Measurements from ENCODE around the gene MYBBP1A. TPM values are rescaled to one million over a fixed set of nuclear protein-coding genes. Genes with fewer than 3 reads are reported as not detected.
"Not testable (repeated sequence)": the region's sequence is repeated elsewhere in the genome, so short reads cannot be mapped to it uniquely, and the experiment has no call there.

The MYBBP1A gene
- total RNA-seq, 2 donors from 2014 or later: 21.4 to 58.7 TPM

DNA sequence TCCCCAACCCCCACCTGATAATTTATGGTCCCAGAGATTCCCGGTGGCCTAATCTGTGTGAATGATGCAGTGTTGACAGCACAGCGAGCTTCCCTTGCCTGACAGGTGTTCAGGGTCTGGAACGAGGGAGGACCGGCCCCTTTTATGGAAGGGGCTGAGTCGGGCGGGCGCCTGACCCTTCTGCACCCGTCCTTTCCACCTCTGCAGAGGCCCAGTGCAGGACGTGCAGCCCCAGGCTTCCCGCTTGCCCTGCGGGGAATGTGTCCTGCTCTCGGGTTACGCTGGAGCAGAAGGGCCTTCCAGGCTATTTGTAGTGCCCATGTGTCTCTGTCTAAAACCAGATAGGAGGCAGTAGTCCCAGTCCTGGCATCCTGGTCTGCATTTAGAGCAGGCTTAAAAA, 45.4 kb upstream of the MYBBP1A start:
- H3K27me3 ChIP-seq: no peaks in the 10 kb centered on the region
- no peaks in the 10 kb centered on the region for H3K36me3 ChIP-seq
- H3K4me1 ChIP-seq: no peaks in the 10 kb centered on the region
- intact Hi-C loops (cut with DNase I): no loop called here
- H3K9me3 ChIP-seq: no peaks in the 10 kb centered on the region
- no peak overlapping the region for H3K4me3 ChIP-seq
- DNase-seq: no peak
- H3K9ac ChIP-seq (ENCODE audit: low read depth in 2 of 2, low read length in 2 of 2): no peak overlapping the region
- TF ChIP-seq, protein P1, sequence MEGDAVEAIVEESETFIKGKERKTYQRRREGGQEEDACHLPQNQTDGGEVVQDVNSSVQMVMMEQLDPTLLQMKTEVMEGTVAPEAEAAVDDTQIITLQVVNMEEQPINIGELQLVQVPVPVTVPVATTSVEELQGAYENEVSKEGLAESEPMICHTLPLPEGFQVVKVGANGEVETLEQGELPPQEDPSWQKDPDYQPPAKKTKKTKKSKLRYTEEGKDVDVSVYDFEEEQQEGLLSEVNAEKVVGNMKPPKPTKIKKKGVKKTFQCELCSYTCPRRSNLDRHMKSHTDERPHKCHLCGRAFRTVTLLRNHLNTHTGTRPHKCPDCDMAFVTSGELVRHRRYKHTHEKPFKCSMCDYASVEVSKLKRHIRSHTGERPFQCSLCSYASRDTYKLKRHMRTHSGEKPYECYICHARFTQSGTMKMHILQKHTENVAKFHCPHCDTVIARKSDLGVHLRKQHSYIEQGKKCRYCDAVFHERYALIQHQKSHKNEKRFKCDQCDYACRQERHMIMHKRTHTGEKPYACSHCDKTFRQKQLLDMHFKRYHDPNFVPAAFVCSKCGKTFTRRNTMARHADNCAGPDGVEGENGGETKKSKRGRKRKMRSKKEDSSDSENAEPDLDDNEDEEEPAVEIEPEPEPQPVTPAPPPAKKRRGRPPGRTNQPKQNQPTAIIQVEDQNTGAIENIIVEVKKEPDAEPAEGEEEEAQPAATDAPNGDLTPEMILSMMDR (IDR thresholded peaks at IDR 0.05): no peak
- no peak overlapping the region for H3K27ac ChIP-seq

DNA sequence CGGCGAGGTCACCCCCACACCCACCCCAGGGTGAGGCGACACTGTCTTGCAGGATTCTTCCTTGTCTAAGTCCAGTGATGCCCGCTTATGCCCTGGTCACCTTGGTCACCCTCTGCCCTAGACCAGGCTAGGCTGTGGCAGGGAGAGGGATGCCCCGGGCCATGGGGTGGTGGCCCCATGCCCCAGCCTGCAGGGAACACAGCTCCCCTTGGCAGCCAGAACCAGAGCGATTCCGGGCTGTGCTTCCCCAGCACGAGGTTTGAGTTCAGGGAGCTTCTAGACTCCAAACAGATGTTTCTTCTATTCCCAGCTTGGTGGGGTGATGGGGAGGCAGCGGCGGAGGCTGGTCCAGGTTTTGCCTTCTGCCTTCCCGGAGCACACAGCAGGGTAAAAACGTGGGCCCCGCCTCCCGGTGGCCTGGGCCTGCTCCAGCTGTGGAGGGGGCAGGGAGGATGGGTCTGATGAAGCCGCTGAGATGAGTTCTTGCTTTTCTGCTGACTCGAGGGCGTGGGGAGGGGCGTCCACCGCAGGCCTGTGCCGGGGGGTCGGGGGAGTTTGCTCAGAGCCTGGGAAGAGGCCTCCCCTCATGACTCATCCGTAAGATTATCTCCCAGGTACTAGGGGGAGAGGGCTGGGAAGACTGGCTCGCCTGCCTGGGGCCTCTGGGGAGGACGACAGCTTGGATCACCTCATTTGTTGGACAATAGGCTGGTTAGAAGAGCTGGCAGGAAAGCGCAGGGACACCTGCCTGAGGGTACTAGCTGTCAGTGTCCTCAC, 44.5 kb upstream of the MYBBP1A start:
- no peak overlapping the region for H3K4me3 ChIP-seq

DNA sequence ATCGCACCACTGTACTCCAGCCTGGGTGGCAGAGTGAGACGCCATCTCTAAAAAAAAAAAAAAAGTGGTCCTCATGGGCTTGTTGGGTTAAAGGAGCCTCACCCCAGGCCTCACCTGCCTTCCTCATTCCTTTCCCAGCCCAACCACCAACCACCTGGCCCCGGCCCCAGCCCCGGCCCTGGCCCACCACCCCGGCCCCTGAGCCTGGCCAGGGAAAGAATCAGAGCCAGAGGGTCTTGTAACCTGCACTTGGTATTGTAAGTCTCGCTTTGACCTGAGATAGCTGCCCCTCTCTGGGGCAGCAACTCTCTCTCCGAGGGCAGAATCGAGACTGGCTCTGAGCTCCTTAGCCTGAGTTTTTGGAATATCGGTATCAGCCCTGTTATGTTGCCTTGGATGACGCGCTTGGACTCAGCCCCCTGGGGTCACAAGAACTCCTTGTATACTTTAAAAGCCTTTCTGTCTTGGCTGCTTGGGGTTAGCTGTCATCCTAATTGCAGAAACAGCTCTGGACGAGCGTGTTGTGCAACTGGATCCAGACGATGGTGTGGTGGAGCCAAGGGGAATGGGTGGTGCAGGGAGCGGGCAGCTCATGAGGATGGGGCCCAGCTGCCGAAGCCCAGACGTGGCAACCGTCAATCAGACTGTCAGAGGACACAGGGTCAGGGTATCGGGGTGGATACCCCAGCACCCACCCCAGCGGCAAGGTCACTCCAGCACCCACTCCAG, 43.8 kb upstream of the MYBBP1A start:
- no peaks in the 10 kb centered on the region for H3K9me3 ChIP-seq
- no peaks in the 10 kb centered on the region for H3K4me1 ChIP-seq
- peak overlapping the region; percentile 28 for H3K27ac ChIP-seq
- peak; percentile 38 for DNase-seq
- no peak overlapping the region for H3K4me3 ChIP-seq
- H3K27me3 ChIP-seq: no peaks in the 10 kb centered on the region
- intact Hi-C loops (cut with DNase I): loop anchor here (10.0 kb wide), 1 partner anchor 56 kb away; no protein-coding TSS in a partner anchor
- no peaks in the 10 kb centered on the region for H3K36me3 ChIP-seq
- no peak overlapping the region for H3K9ac ChIP-seq (ENCODE audit: low read depth in 2 of 2, low read length in 2 of 2)
- TF ChIP-seq, protein P1 (IDR thresholded peaks at IDR 0.05): no peak

More for the DNA sequence above, 44.5 kb upstream of the MYBBP1A start:
- H3K27me3 ChIP-seq: no peaks in the 10 kb centered on the region
- H3K36me3 ChIP-seq: no peaks in the 10 kb centered on the region
- no peaks in the 10 kb centered on the region for H3K9me3 ChIP-seq
- peak overlapping the region; percentile 28 for H3K27ac ChIP-seq
- TF ChIP-seq, protein P1 (IDR thresholded peaks at IDR 0.05): no peak
- intact Hi-C loops (cut with DNase I): loop anchor here (10.0 kb wide), 1 partner anchor 55 kb away; no protein-coding TSS in a partner anchor
- peak; percentile 44 for DNase-seq
- H3K4me1 ChIP-seq: no peaks in the 10 kb centered on the region
- no peak overlapping the region for H3K9ac ChIP-seq (ENCODE audit: low read depth in 2 of 2, low read length in 2 of 2)

DNA sequence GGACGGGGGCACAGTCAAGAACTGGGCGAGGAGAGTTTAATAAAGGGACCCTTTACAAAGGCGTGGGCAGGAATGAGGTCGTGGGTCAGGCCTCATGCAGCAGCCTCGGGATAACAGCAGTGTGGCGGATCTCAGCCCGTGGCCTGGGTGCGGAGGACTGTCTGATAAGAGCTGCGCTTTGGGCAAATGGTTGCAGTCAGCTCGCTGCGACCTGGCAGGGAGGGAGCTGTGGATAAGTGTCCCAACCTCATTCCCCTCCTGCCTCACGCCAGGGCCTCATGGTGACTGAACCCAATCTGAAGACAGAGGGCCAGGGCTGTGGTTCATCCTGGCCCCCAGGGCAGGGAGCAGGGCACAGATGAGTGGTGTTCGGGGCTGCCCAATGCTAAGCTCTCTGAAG, 42.8 kb upstream of the MYBBP1A start:
- no peaks in the 10 kb centered on the region for H3K9me3 ChIP-seq
- H3K4me1 ChIP-seq: no peaks in the 10 kb centered on the region
- intact Hi-C loops (cut with DNase I): loop anchor here (10.0 kb wide), 1 partner anchor 57 kb away; no protein-coding TSS in a partner anchor
- no peaks in the 10 kb centered on the region for H3K27me3 ChIP-seq
- TF ChIP-seq, protein P1 (IDR thresholded peaks at IDR 0.05): no peak
- no peak overlapping the region for H3K9ac ChIP-seq (ENCODE audit: low read depth in 2 of 2, low read length in 2 of 2)
- H3K4me3 ChIP-seq: no peak overlapping the region
- H3K27ac ChIP-seq: no peak overlapping the region
- no peaks in the 10 kb centered on the region for H3K36me3 ChIP-seq
- DNase-seq: no peak

DNA sequence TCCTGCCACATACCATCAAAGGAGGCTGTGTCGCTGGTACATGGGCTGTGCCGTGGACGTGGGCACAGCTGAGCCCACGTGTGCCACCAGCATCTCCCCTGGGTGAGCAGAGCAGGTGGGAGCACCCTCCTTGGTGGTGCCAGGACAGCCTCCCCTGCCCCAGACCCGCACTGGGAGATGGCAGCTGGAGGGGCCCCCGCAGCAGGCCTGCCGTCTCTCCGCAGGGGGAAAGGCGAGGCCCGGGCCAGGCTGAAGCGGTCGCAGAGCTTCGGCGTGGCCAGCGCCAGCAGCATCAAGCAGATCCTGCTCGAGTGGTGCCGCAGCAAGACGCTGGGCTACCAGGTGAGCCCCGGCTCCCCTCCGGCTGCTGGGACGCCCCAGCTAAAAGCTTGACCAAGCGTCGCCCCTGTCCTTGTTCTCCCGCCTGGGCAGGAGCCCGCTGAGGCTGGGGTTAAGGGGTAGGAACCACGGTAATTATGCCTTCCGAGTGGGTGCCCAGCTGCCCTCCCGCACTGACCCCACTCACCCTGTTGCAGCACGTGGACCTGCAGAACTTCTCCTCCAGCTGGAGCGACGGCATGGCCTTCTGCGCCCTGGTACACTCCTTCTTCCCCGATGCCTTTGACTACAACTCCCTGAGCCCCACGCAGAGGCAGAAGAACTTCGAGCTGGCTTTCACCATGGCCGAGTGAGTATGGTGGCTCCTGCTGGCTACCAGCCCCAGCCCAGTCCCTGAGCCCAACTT, 41.6 kb upstream of the MYBBP1A start:
- TF ChIP-seq, protein P1 (IDR thresholded peaks at IDR 0.05): no peak
- no peaks in the 10 kb centered on the region for H3K27me3 ChIP-seq
- no peak overlapping the region for H3K4me3 ChIP-seq
- H3K9me3 ChIP-seq: no peaks in the 10 kb centered on the region
- H3K36me3 ChIP-seq: no peaks in the 10 kb centered on the region
- no peak overlapping the region for H3K9ac ChIP-seq (ENCODE audit: low read depth in 2 of 2, low read length in 2 of 2)
- intact Hi-C loops (cut with DNase I): loop anchor here (10.0 kb wide), 1 partner anchor 58 kb away; no protein-coding TSS in a partner anchor
- no peak overlapping the region for H3K27ac ChIP-seq
- DNase-seq: no peak
- H3K4me1 ChIP-seq: no peaks in the 10 kb centered on the region

DNA sequence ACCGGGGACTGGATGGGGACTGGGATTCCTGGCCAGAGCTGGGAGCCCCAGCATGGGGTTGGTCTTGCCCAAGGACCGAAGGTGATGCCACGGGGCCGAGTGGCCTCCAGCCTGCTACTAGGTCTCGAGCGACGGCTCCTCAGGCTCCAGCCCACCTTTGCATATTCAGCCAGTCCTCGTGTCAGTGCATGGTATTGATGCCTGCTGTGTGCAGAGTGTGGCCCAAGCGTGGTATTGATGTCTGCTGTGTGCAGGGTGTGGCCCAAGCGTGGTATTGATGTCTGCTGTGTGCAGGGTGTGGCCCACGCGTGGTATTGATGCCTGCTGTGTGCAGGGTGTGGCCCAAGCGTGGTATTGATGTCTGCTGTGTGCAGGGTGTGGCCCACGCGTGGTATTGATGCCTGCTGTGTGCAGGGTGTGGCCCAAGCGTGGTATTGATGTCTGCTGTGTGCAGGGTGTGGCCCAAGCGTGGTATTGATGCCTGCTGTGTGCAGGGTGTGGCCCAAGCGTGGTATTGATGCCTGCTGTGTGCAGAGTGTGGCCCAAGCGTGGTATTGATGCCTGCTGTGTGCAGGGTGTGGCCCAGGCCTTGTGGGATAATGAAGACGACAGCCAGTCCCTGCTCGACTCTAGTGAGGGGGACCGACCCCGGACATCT, 40.6 kb upstream of the MYBBP1A start:
- H3K9ac ChIP-seq (ENCODE audit: low read depth in 2 of 2, low read length in 2 of 2); H3K9me3 ChIP-seq; H3K27ac ChIP-seq; H3K27me3 ChIP-seq; H3K4me1 ChIP-seq; DNase-seq; H3K36me3 ChIP-seq; H3K4me3 ChIP-seq: not testable (repeated sequence)
- intact Hi-C loops (cut with DNase I): loop anchor here (10.0 kb wide), 1 partner anchor 59 kb away; no protein-coding TSS in a partner anchor

All from colonic mucosa (tissue), 4 donors.